H1 (cell line): ENCODE results near the gene SPDEF. TPM values are rescaled to one million over a fixed set of nuclear protein-coding genes. Genes with fewer than 3 reads are reported as not detected.

Source experiments
- CTCF ChIA-PET: fragments of 300-600 bp; sonication (Branson Sonifier 250); formaldehyde crosslinking; loops from one replicate; lab custom pipeline; 2021; ENCODE audit not compliant: partially characterized antibody; lab: Charles Lee
- POLR2A ChIA-PET: fragments of 300-600 bp; sonication (Branson Sonifier 250); formaldehyde crosslinking; loops from one replicate; lab custom pipeline; 2021; ENCODE audit warnings: inconsistent platforms; ENCODE audit not compliant: partially characterized antibody; lab: Charles Lee
- DNase-seq, 2 experiments: peaks; one replicate each; pipeline versions ENCODE4 v3.0.0 to v3.0.0-alpha.2; 2010 to 2022; ENCODE audit warnings: low spot score in 2 of 2, low read depth in 1 of 2, mixed read lengths in 1 of 2
- FAIRE-seq: peaks from 2 replicates; lab custom pipeline; 2011; peaks lifted over from hg19 to GRCh38; lab: Jason Lieb, UNC
- H2AFZ ChIP-seq: 2 replicates; pipeline ENCODE4 v1.8.1; 2012; ENCODE audit warnings: low read length, inconsistent platforms
- H2AK5ac ChIP-seq: 2 replicates; pipeline ENCODE4 v1.6.1; 2013; ENCODE audit warnings: low read depth, low read length
- H2BK120ac ChIP-seq: replicated peaks from 2 replicates; pipeline ENCODE3; 2013; ENCODE audit warnings: low read depth, low read length, inconsistent platforms
- H2BK12ac ChIP-seq: 2 replicates; pipeline ENCODE4 v1.6.1; 2013; ENCODE audit warnings: low read depth, low read length
- H2BK15ac ChIP-seq: 2 replicates; pipeline ENCODE4 v1.6.1; 2013; ENCODE audit warnings: low read length
- H2BK20ac ChIP-seq: 2 replicates; pipeline ENCODE4 v1.6.1; 2013; ENCODE audit warnings: low read length
- H2BK5ac ChIP-seq: 2 replicates; pipeline ENCODE4 v1.6.1; 2013; ENCODE audit warnings: low read depth, low read length
- H3K14ac ChIP-seq: 2 replicates; pipeline ENCODE4 v1.6.1; 2013; ENCODE audit warnings: inconsistent platforms; ENCODE audit not compliant: insufficient read length
- H3K18ac ChIP-seq: 2 replicates; pipeline ENCODE4 v1.6.1; 2013; ENCODE audit warnings: low read length; ENCODE audit errors: extremely low read depth
- H3K23ac ChIP-seq: 2 replicates; pipeline ENCODE4 v1.6.1; 2013; ENCODE audit warnings: inconsistent platforms; ENCODE audit not compliant: insufficient read length
- H3K23me2 ChIP-seq: 2 replicates; pipeline ENCODE4 v1.6.1; 2013; ENCODE audit warnings: low read depth, low read length
- H3K27ac ChIP-seq: 2 replicates; pipeline ENCODE4 v1.6.1; 2011; ENCODE audit warnings: low read depth, low read length, inconsistent platforms
- H3K27me3 ChIP-seq, 4 experiments: replicated peaks in 1 of 4; 1 replicate in 1 of 4; 2 replicates in 3 of 4; pipeline versions ENCODE4 v1.6.1 to v1.8.1; 2011 to 2013; ENCODE audit warnings: low read length in 3 of 4, mild to moderate bottlenecking in 3 of 4, inconsistent platforms in 2 of 4, mixed read lengths in 2 of 4, moderate library complexity in 1 of 4; ENCODE audit not compliant: control insufficient read depth in 3 of 4, insufficient read depth in 3 of 4; ENCODE audit errors: extremely low read depth in 1 of 4
- H3K36me3 ChIP-seq, 4 experiments: 2 replicates each; pipeline versions ENCODE4 v1.6.1 to v1.8.1; 2011 to 2013; ENCODE audit warnings: mild to moderate bottlenecking in 4 of 4, low read length in 3 of 4, moderate library complexity in 2 of 4, control low read depth in 1 of 4, inconsistent platforms in 1 of 4; ENCODE audit not compliant: insufficient read depth in 4 of 4, control insufficient read depth in 2 of 4
- H3K4ac ChIP-seq: replicated peaks from 2 replicates; pipeline ENCODE3; 2013; ENCODE audit warnings: low read length, low read depth, mixed read lengths, inconsistent platforms; ENCODE audit not compliant: insufficient read length
- H3K4me1 ChIP-seq, 4 experiments: replicated peaks in 1 of 4; 1 replicate in 1 of 4; 2 replicates in 3 of 4; pipeline versions ENCODE4 v1.6.1 to v1.8.1; 2011 to 2013; ENCODE audit warnings: low read length in 3 of 4, inconsistent platforms in 2 of 4, mixed read lengths in 1 of 4; ENCODE audit not compliant: insufficient read depth in 4 of 4, control insufficient read depth in 3 of 4
- H3K4me2 ChIP-seq, 2 experiments: 2 replicates each; pipeline versions ENCODE4 v1.6.1 to v1.8.1; 2011 to 2013; ENCODE audit warnings: low read depth in 2 of 2, low read length in 2 of 2, control low read depth in 1 of 2, inconsistent platforms in 1 of 2, mild to moderate bottlenecking in 1 of 2; ENCODE audit not compliant: insufficient read depth in 1 of 2
- H3K4me3 ChIP-seq, 4 experiments: fragments of 200-600, 300-600 bp in 1 of 4; sonication (generic), shearing (Covaris generic), sonication (Bioruptor Twin) in 1 of 4; 2 replicates each; pipeline versions ENCODE4 v1.5.1 to v1.8.1; 2011 to 2016; ENCODE audit warnings: low read length in 4 of 4, low read depth in 3 of 4, control low read depth in 2 of 4, inconsistent platforms in 2 of 4, mild to moderate bottlenecking in 2 of 4, mixed read lengths in 1 of 4, moderate library complexity in 1 of 4; ENCODE audit not compliant: insufficient read depth in 2 of 4; ENCODE audit errors: extremely low read depth in 1 of 4
- H3K56ac ChIP-seq: replicated peaks from 2 replicates; pipeline ENCODE3; 2013; ENCODE audit warnings: low read depth, mild to moderate bottlenecking, mixed read lengths, low read length, inconsistent platforms; ENCODE audit not compliant: insufficient read length
- H3K79me1 ChIP-seq: 2 replicates; pipeline ENCODE4 v1.6.1; 2013; ENCODE audit warnings: low read depth, low read length, control low read depth
- H3K79me2 ChIP-seq, 2 experiments: 2 replicates each; pipeline versions ENCODE4 v1.6.1 to v1.8.1; 2012 to 2013; ENCODE audit warnings: low read length in 2 of 2, mild to moderate bottlenecking in 2 of 2, inconsistent platforms in 1 of 2; ENCODE audit not compliant: insufficient read depth in 2 of 2, control insufficient read depth in 1 of 2
- H3K9ac ChIP-seq, 4 experiments: replicated peaks in 1 of 4; 1 replicate in 1 of 4; 2 replicates in 3 of 4; pipeline versions ENCODE4 v1.6.1 to v1.8.1; 2011 to 2013; ENCODE audit warnings: low read depth in 3 of 4, low read length in 3 of 4, control low read depth in 2 of 4, mild to moderate bottlenecking in 2 of 4, moderate library complexity in 2 of 4, inconsistent platforms in 1 of 4; ENCODE audit errors: extremely low read depth in 1 of 4
- H3K9me3 ChIP-seq, 2 experiments: 2 replicates each; pipeline versions ENCODE4 v1.6.1 to v1.8.1; 2012 to 2013; ENCODE audit warnings: mild to moderate bottlenecking in 2 of 2, moderate library complexity in 2 of 2, control low read depth in 1 of 2, inconsistent platforms in 1 of 2, low read depth in 1 of 2, low read length in 1 of 2, mixed read lengths in 1 of 2; ENCODE audit not compliant: insufficient read depth in 2 of 2
- H4K20me1 ChIP-seq, 2 experiments: replicated peaks in 1 of 2; 2 replicates each; pipeline versions ENCODE3 to v1.8.1; 2011 to 2013; ENCODE audit warnings: inconsistent platforms in 2 of 2, low read length in 2 of 2, mild to moderate bottlenecking in 1 of 2; ENCODE audit not compliant: insufficient read depth in 2 of 2, control insufficient read depth in 1 of 2
- H4K5ac ChIP-seq: 2 replicates; pipeline ENCODE4 v1.6.1; 2013; ENCODE audit warnings: low read length, low read depth, mixed read lengths, inconsistent platforms; ENCODE audit not compliant: insufficient read length
- H4K8ac ChIP-seq: 2 replicates; pipeline ENCODE4 v1.8.0; 2013; ENCODE audit warnings: mild to moderate bottlenecking, moderate library complexity, low read length, inconsistent platforms; ENCODE audit not compliant: insufficient read depth; ENCODE audit errors: extremely low read depth
- H4K91ac ChIP-seq: replicated peaks from 2 replicates; pipeline ENCODE3; 2013; ENCODE audit warnings: low read length, mixed read lengths, inconsistent platforms; ENCODE audit not compliant: insufficient read length
- ASH2L ChIP-seq: fragments of 200-600, 300-600 bp; sonication (generic); IDR thresholded peaks from one replicate; pipeline ENCODE4 v1.7.1; 2017; ENCODE audit warnings: low read length
- ATF2 ChIP-seq: IDR thresholded peaks from 2 replicates; pipeline ENCODE4 v1.6.1; 2012; ENCODE audit warnings: low read length, inconsistent platforms
- CTBP2 ChIP-seq: IDR thresholded peaks from 2 replicates; pipeline ENCODE4 v1.7.0; 2011; ENCODE audit warnings: borderline replicate concordance, mild to moderate bottlenecking, moderate library complexity, mixed read lengths, low read length; ENCODE audit not compliant: insufficient read depth, insufficient read length
- GABPA ChIP-seq: IDR thresholded peaks from 2 replicates; pipeline ENCODE4 v1.6.1; 2011; ENCODE audit warnings: mild to moderate bottlenecking, low read length, moderate library complexity, borderline replicate concordance; ENCODE audit not compliant: insufficient read depth
- MAFK ChIP-seq: IDR thresholded peaks from 2 replicates; pipeline ENCODE4 v1.6.1; 2012; ENCODE audit warnings: low read depth, mild to moderate bottlenecking, improper control_type of control experiment, low read length
- RBBP5 ChIP-seq: IDR thresholded peaks from 2 replicates; pipeline ENCODE4 v1.7.1; 2012; ENCODE audit warnings: low read depth, mild to moderate bottlenecking, inconsistent platforms, low read length, moderate library complexity, borderline replicate concordance
- SP1 ChIP-seq: IDR thresholded peaks from 2 replicates; pipeline ENCODE4 v1.6.1; 2011; ENCODE audit warnings: low read depth, low read length
- SP2 ChIP-seq: IDR thresholded peaks from 2 replicates; pipeline ENCODE4 v1.6.1; 2012; ENCODE audit warnings: mild to moderate bottlenecking, low read length, inconsistent platforms
- TAF7 ChIP-seq: optimal IDR thresholded peaks from 2 replicates; pipeline ENCODE3; 2011; ENCODE audit warnings: low read depth, mild to moderate bottlenecking, inconsistent platforms, low read length, moderate library complexity, borderline replicate concordance
- TCF12 ChIP-seq: IDR thresholded peaks from 2 replicates; pipeline ENCODE4 v1.6.1; 2011; ENCODE audit warnings: low read depth, mild to moderate bottlenecking, low read length
- YY1 ChIP-seq: IDR thresholded peaks from 2 replicates; pipeline ENCODE4 v1.6.1; 2011; ENCODE audit warnings: low read depth, mild to moderate bottlenecking, low read length
- WGBS, 2 experiments: shearing (Covaris generic) in 1 of 2; methylation state at CpG; one replicate each; pipeline versions ENCODE4 v1.1.6 to v1.1.7; 2013 to 2015; ENCODE audit warnings: low lambda C conversion rate in 2 of 2, mixed read lengths in 2 of 2, inconsistent platforms in 1 of 2, low coverage in 1 of 2, missing lambda C conversion rate in 1 of 2; ENCODE audit not compliant: insufficient replicate concordance in 2 of 2, insufficient coverage in 1 of 2, insufficient read length in 1 of 2; ENCODE audit errors: extremely low coverage in 1 of 2, missing lambda C conversion rate in 1 of 2; 5-methylcytosine and 5-hydroxymethylcytosine counted together
- polyA plus RNA-seq, 7 experiments: library from polyadenylated mRNA; depleted of rRNA in 3 of 7; stranded (reverse) in 5 of 7; unstranded in 2 of 7; fragments of >200 nt in 5 of 7; fragments of 200-250 nt in 2 of 7; gene quantifications; 1 replicate in 5 of 7; 2 replicates in 1 of 7; 4 replicates in 1 of 7; pipeline versions ENCODE4 v1.2.1 to v1.2.3, GENCODE V29; 2011 to 2013; ENCODE audit warnings: missing spikeins in 2 of 7, mixed read lengths in 2 of 7
- total RNA-seq: library from RNA; stranded (reverse); fragmentation: NEBNext Ultra II Directional; extraction: Animal tissue kit (Norgen Biotek cat#: 25700); gene quantifications from 2 replicates; pipeline ENCODE4 v1.2.1, GENCODE V29; 2021

Gene SPDEF
- total and polyA plus RNA-seq, 2 of the 8 experiments (the other 6 are each of a cell fraction or from before 2014, with no cell fraction given), result 0.15 to 0.30 TPM

DNA sequence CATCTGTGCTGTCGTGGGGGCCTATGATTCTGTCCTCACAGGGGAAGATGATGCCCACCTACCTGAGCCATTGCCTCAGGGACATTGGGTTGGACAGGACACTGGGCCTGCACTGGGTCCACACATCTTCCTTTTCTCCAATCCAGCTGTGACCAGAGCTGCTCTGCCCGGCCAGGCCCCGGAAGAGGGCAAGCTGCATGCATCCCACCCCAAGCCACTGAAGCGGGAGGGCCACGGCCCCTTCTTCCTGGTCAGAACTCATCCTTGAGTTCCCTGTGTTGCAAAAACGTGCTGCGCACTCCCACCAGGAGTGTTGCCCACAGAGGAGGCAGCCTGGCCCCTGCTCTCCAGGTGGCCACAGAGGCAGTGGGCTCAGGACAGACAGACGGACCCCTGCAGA is 38.2 kb downstream of the SPDEF start:
- POLR2A ChIA-PET, result interaction anchor here (1.9 kb wide), 1 partner anchor 13 kb away, joined by 8 read pairs; no protein-coding TSS in a partner anchor
- Histone ChIP-seq H2BK20ac (no peak overlapping the region), H3K4me3 (no peak overlapping the region), H3K14ac (no peak overlapping the region), H3K9me3 (no peaks in the 10 kb centered on the region), H2AFZ (no peak overlapping the region), H3K9ac (no peak overlapping the region), H4K91ac (no peak overlapping the region), H3K27ac (no peak overlapping the region), H2BK12ac (no peak overlapping the region), H3K23ac (no peak overlapping the region), H3K36me3 (no peaks in the 10 kb centered on the region), H3K4me2 (no peak overlapping the region), H3K27me3 (peaks cover 0 to 6% (median 1%) of the 10 kb centered on the region in 4 experiments; a peak in 2 of 7 replicates), H3K56ac (no peak overlapping the region), H3K23me2 (peaks cover 12% of the 10 kb centered on the region), H4K5ac (no peak overlapping the region), H4K8ac (no peak overlapping the region), H3K79me2 (no peaks in the 10 kb centered on the region), H3K79me1 (no peaks in the 10 kb centered on the region), H2AK5ac (no peak overlapping the region), H3K18ac (no peak overlapping the region; the same call in 1 of the 2 replicates), H2BK5ac (no peak overlapping the region), H3K4me1 (peaks cover 0 to 12% (median 7%) of the 10 kb centered on the region in 4 experiments; a peak in 5 of 7 replicates), H2BK120ac (no peak overlapping the region), H4K20me1 (peaks cover 0 to 4% of the 10 kb centered on the region in 2 experiments), H2BK15ac (no peak overlapping the region), H3K4ac (no peak overlapping the region)
- WGBS, 2 experiments, result 79% methylated on average over 8 of the region's 8 CpGs; no CpG with 5 or more reads in 1 of the 2 experiments
- CTCF ChIA-PET, result interaction anchor here (0.8 to 2.1 kb wide), 2 partner anchors 9 to 47 kb away, joined by 4 to 11 read pairs; no protein-coding TSS in a partner anchor
- FAIRE-seq (no peak), DNase-seq (no peak)
- TF ChIP-seq TCF12 (no peak), GABPA (no peak), MAFK (no peak), YY1 (no peak), TAF7 (no peak), RBBP5 (no peak), ASH2L (no peak), CTBP2 (no peak), SP1 (no peak), SP2 (no peak), ATF2 (no peak)
